Mesodermal cell (in vitro differentiated cells): ENCODE results near the gene PIP4K2B.

Source experiments
- H3K27ac ChIP-seq: 2 replicates; pipeline ENCODE4 v1.7.0; 2013; ENCODE audit warnings: mild to moderate bottlenecking, low read depth, low read length, moderate library complexity; ENCODE audit not compliant: severe bottlenecking
- H3K36me3 ChIP-seq: 2 replicates; pipeline ENCODE4 v1.7.1; 2013; ENCODE audit warnings: mild to moderate bottlenecking, low read length, moderate library complexity; ENCODE audit not compliant: control insufficient read depth, insufficient read depth
- H3K4me1 ChIP-seq: one replicate; pipeline ENCODE4 v1.7.1; 2013; ENCODE audit warnings: mild to moderate bottlenecking, low read length; ENCODE audit not compliant: insufficient read depth, control insufficient read depth, poor library complexity, severe bottlenecking
- H3K4me3 ChIP-seq: 2 replicates; pipeline ENCODE4 v1.7.0; 2013; ENCODE audit warnings: low read length, control low read depth, mild to moderate bottlenecking; ENCODE audit not compliant: insufficient read depth, poor library complexity, severe bottlenecking; ENCODE audit errors: extremely low read depth
- H3K9me3 ChIP-seq: 2 replicates; pipeline ENCODE4 v1.7.1; 2013; ENCODE audit warnings: mild to moderate bottlenecking, low read length, moderate library complexity; ENCODE audit not compliant: control insufficient read depth
- WGBS, 2 experiments: methylation state at CpG; one replicate each; pipeline ENCODE4 v1.1.5; 2013; ENCODE audit warnings: missing lambda C conversion rate in 2 of 2; ENCODE audit not compliant: insufficient coverage in 2 of 2; 5-methylcytosine and 5-hydroxymethylcytosine counted together

Gene PIP4K2B

DNA sequence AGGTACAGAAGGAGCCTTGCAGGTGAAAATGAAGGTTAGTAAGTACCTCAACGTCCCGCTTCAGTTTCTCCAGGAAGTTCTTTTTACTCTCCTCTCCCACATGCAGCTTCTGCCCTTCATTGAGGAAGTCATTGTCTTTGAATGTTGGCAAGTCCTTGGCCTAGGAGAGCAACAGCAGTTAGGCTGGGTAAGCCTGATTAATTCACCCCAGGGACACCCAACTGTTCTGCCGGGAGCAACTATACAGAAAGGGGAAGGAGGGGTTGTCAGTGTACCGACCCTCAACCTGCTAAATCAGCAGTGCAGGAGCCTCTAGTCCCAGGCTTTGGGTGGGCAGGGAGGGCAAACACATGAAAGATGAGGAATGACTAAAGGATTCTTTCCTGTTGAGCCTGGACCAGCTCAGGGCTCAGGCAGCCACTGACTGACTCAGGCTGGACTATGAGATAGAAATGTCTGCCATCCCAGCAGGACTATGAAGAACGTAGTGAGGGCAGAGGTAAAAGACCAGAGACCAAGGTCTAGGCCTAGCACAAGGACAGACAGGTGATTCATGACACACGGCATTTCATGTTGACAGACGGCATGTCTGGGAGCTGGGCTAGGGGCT, 21.6 kb downstream of the PIP4K2B start:
- Histone ChIP-seq H3K4me3 (no peak overlapping the region), H3K36me3 (peaks cover 96% of the 10 kb centered on the region)
- WGBS, 2 experiments: 72 to 78% methylated on average over 5 of the region's 7 CpGs

DNA sequence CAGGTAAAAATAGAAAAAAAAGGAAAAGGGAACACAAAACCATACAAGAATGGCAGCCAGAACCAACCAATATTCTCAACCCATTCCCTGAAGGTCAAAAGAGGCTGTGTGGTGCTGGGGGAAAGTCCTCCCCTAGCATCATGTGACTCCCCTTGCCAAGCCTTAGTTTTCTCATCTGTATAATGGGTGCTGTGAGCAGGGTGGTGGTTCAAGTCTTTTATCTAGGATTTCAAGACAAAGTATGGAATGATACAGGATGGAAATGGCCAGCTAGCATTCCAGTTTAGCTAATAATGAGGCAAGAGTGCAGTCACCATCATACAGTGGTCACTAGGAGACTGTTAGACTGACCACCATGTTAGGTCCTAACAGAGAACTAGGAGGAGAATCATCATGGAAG, 26.1 kb downstream of the PIP4K2B start:
- Histone ChIP-seq H3K9me3 (no peaks in the 10 kb centered on the region), H3K27ac (no peak overlapping the region), H3K4me3 (no peak overlapping the region), H3K36me3 (peaks cover 95% of the 10 kb centered on the region), H3K4me1 (no peaks in the 10 kb centered on the region)

More for the DNA sequence above, 21.6 kb downstream of the PIP4K2B start:
- no peaks in the 10 kb centered on the region for H3K9me3 ChIP-seq
- H3K27ac ChIP-seq: no peak overlapping the region
- no peaks in the 10 kb centered on the region for H3K4me1 ChIP-seq

DNA sequence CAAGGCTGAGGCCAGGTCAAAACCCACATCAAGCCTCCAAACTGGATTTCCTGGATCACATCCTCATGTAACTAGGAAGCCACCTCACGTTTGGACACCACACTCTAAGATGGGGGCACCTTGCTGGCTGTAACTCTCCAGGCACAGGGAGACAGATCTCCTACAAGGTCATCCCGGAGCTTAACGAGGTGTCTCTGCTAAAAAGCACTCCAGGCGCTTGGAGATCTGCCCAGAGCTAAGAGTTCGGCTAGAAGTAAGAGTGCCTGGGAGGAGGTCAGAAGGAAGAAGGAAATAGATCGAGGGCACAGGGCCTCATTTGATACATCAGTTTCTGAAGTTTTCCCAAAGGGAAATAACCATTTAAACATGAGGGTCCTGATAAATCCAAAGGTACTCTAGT, 30.9 kb downstream of the PIP4K2B start:
- peaks cover 4% of the 10 kb centered on the region for H3K4me1 ChIP-seq
- no peak overlapping the region for H3K27ac ChIP-seq
- 94% methylated on average over 4 to 6 of the region's 6 CpGs for WGBS, 2 experiments
- peaks cover 94% of the 10 kb centered on the region for H3K36me3 ChIP-seq
- H3K4me3 ChIP-seq: no peak overlapping the region
- H3K9me3 ChIP-seq: no peaks in the 10 kb centered on the region

DNA sequence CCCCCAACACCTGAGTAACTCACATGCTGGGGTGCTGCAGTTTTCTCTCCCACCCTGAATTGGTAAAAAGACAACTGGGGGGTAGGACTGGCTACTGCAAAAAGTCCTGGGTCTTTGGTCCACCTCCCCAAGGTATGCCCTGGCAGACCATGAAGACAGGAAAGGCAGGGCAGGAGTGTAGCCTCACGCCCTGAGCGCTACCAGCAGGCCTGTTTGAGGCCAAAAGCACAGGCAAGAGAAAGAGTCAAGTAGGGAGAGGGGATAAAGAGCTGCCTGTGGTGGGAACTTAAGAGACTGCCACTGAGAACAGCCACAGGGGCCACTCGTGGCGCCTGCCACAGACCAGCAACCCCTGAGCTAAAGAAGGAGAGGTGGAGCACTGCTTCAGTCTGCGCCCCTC, 33.0 kb downstream of the PIP4K2B start:
- H3K4me1 ChIP-seq: peaks cover 4% of the 10 kb centered on the region
- WGBS, 2 experiments: 94 to 96% methylated on average over 5 of the region's 5 CpGs
- no peaks in the 10 kb centered on the region for H3K9me3 ChIP-seq
- H3K27ac ChIP-seq: no peak overlapping the region
- H3K36me3 ChIP-seq: peaks cover 92% of the 10 kb centered on the region
- no peak overlapping the region for H3K4me3 ChIP-seq

DNA sequence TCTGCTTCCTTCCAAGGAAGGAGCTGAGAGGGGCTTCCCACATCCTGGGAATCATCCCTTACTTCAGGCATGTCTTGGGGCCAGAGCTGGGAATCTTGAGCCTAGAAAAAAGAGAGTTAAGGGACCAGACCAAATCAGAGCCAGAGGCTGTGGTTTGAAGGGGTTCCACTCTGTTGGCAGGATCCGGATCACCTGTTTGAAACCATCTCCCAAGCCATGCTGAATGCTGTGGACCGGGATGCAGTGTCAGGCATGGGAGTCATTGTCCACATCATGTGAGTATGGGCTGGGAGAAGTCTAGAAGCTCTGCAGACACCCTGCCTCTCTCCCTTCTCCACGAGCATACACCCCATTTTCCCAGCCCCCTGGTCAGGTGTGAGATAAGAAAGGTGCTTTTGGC, 37.1 kb downstream of the PIP4K2B start:
- Histone ChIP-seq H3K4me1 (no peaks in the 10 kb centered on the region), H3K36me3 (peaks cover 89% of the 10 kb centered on the region), H3K27ac (no peak overlapping the region), H3K9me3 (no peaks in the 10 kb centered on the region), H3K4me3 (no peak overlapping the region)
- 94 to 95% methylated on average over 2 of the region's 3 CpGs for WGBS, 2 experiments

DNA sequence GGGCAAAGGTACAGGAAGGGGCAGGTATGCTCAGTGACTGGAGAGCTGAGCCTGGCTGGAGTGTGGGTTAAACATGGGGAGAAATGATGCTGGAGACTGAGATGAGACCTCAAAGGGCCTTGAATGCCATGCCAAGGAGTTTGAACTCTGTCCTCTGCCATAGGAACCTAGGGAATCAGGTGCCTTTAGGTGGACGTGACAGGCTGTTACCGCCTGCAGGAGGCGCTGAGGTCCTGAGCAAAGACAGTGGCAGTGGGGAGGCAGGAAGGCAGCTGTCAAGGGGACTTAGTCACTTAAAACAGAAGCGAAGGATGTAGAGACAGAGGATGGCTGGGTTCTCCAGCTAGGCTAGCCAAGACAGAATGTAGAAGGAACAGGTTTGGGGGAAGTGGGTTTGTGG, 37.7 kb downstream of the PIP4K2B start:
- Histone ChIP-seq H3K9me3 (no peaks in the 10 kb centered on the region), H3K4me1 (no peaks in the 10 kb centered on the region), H3K4me3 (no peak overlapping the region), H3K36me3 (peaks cover 89% of the 10 kb centered on the region), H3K27ac (no peak overlapping the region)
- WGBS, 2 experiments: 81 to 90% methylated on average over 4 of the region's 4 CpGs

DNA sequence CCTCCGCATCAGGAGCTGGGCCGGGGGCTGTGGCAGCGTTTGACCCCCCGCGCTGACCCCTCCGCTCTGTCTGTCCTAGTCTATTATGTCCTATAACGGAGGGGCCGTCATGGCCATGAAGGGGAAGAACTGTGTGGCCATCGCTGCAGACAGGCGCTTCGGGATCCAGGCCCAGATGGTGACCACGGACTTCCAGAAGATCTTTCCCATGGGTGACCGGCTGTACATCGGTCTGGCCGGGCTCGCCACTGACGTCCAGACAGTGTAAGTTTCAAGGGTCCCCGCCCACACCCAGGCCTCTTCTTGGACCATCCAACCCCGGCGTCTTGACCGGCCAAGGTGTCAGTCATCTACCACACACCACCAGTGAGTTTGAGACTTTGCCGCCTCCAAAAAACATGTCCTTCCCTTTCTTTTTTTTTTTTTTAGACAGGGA, 46.3 kb downstream of the PIP4K2B start:
- Histone ChIP-seq H3K36me3 (peaks cover 42% of the 10 kb centered on the region), H3K4me3 (peak overlapping the region; percentile 91), H3K9me3 (no peaks in the 10 kb centered on the region), H3K27ac (peak overlapping the region; percentile 51), H3K4me1 (no peaks in the 10 kb centered on the region)
- WGBS, 2 experiments: 10 to 12% methylated on average over 19 to 22 of the region's 22 CpGs

DNA sequence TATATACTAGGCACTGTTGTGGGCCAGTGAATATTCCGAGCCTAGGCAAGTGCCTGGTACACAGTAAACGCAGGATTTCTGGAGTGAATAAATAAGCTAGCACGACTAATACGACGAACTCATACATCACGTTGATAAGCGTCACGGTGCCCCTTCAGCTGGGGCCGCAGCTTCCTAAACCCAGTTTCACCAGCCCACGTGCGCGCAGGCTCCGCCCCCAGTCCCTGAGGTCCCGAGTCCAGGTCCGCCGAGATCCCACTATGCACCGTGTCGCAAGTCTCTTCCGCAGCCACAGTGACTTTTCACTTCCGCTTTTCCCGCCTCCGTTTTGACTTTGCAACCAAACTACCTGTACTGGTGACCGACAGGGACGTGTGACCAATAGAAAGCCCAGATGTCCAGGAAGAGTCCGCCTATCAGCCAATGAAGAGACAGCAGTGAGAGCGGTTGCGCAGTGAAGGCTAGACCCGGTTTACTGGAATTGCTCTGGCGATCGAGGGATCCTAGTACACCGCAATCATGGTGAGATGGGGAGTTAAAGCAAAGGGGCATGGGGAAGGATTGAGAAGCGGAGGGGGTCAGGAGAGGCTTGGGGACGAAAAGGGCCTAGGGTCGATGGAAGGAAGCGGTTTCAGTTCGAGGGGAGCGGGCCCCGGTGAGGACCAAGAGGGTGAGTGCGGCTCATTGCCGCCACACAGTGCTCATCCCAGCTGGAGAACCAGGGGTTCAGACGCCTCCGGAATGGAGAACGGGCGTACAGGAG, 46.9 kb downstream of the PIP4K2B start, which contains the start of gene PSMB3:
Gene PSMB3 (plus strand): TSS at position 434 of the 763 bp plus-strand sequence. CDS start 86 bp downstream, at position 520.
- WGBS, 2 experiments: 0% methylated on average over 31 to 42 of the region's 44 CpGs
- Histone ChIP-seq H3K27ac (peak within 1 kb of the TSS; percentile 62), H3K4me3 (peak within 1 kb of the TSS; percentile 91), H3K9me3 (no peaks in the 10 kb centered on the region), H3K36me3 (peaks cover 36% of the 10 kb centered on the region), H3K4me1 (no peaks in the 10 kb centered on the region)

DNA sequence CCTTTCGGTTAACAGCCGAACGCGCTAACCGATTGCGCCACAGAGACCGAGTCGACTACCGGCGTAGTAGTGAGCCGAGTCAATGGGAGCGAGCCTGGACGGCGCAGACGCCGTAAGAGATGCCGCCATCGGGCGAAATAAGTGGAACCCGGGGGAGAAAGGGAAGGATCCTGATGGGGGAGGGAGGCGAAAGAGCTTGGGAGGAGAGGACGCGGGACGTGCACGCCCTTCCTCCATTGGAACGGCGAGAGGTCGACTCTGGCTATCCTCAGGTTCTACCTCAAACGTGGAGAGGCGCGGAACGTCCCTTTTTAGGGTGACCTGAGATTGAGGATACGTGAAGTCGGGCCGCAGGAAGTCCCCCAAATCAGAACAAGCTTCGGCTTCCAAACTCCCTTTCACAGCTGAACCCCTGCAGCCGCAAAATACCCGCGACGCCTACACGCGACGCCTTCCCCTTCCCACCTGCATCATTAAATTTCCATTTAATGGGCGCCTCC, 47.5 kb downstream of the PIP4K2B start:
- peaks cover 32% of the 10 kb centered on the region for H3K36me3 ChIP-seq
- peak overlapping the region; percentile 91 for H3K4me3 ChIP-seq
- no peaks in the 10 kb centered on the region for H3K9me3 ChIP-seq
- WGBS, 2 experiments: 0 to 1% methylated on average over 31 to 37 of the region's 44 CpGs
- no peaks in the 10 kb centered on the region for H3K4me1 ChIP-seq
- H3K27ac ChIP-seq: peak overlapping the region; percentile 62

DNA sequence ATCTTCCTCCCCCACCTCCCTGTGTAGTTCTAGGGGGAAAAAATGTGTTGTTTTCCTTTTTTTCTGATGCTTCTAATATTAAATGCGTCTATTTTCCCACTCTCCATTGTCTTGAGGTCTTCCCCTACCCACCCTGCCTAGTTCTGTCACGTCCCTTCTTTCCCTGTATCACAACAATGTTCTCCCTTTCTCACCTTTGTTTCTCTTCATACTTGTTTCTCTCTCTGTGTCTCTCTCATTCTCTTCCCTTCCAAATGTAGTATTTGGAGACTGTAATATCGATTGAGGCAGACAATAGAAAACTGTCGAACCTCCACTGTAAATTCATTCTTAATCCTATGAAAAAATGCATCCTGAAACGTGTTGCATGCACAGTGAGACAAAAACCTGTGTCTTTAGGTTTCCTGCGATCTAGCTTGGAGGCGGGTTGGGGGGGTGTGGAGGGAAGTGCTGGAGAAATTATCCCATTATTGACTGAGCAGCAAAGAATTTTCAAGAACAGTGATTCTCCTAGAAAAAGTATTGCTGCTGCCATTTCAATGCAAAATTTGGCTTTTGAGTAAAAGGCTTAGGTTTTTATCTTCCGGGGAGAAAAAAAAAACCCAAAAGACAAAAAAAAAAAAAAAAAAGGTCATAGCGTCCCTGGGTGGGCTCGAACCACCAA, 48.1 kb downstream of the PIP4K2B start:
- H3K36me3 ChIP-seq: peaks cover 26% of the 10 kb centered on the region
- H3K9me3 ChIP-seq: no peaks in the 10 kb centered on the region
- H3K27ac ChIP-seq: no peak overlapping the region
- no peaks in the 10 kb centered on the region for H3K4me1 ChIP-seq
- WGBS, 2 experiments: 0 to 7% methylated on average over 3 to 5 of the region's 10 CpGs
- peak overlapping the region; percentile 91 for H3K4me3 ChIP-seq
